Neural cell (in vitro differentiated cells): ENCODE results near the gene ADGRL4. TPM values are rescaled to one million over a fixed set of nuclear protein-coding genes. Genes with fewer than 3 reads are reported as not detected.
"Not testable (repeated sequence)": the region's sequence is repeated elsewhere in the genome, so short reads cannot be mapped to it uniquely, and the experiment has no call there.

ENCODE experiments used
- H2AFZ ChIP-seq: fragments of 200-600, 300-800 bp; sonication (generic), shearing (Covaris generic); 2 replicates; pipeline ENCODE4 v1.6.0; 2014; ENCODE audit warnings: low read depth, mild to moderate bottlenecking, antibody characterized with exemption, low read length, moderate library complexity
- H3F3A ChIP-seq: fragments of 200-600 bp; shearing (Covaris generic); 2 replicates; pipeline ENCODE4 v1.6.1; 2016; ENCODE audit warnings: mild to moderate bottlenecking, moderate library complexity, mixed read lengths, antibody characterized with exemption, low read length; ENCODE audit not compliant: insufficient read depth, poor library complexity, severe bottlenecking
- H3K27ac ChIP-seq: fragments of 200-600, 300-800 bp; sonication (generic), shearing (Covaris generic); 2 replicates; pipeline ENCODE4 v1.5.1; 2014; ENCODE audit warnings: mild to moderate bottlenecking, low read length, moderate library complexity
- H3K27me3 ChIP-seq: fragments of 300-800, 200-600 bp; sonication (generic), shearing (Covaris generic); 2 replicates; pipeline ENCODE4 v1.6.0; 2014; ENCODE audit warnings: mild to moderate bottlenecking, low read depth, low read length, moderate library complexity; ENCODE audit not compliant: insufficient read depth
- H3K36me3 ChIP-seq: fragments of 300-800, 200-600 bp; sonication (generic), shearing (Covaris generic); 2 replicates; pipeline ENCODE4 v1.5.1; 2014; ENCODE audit warnings: mild to moderate bottlenecking, antibody characterized with exemption, low read length, moderate library complexity; ENCODE audit not compliant: insufficient read depth
- H3K4me2 ChIP-seq: fragments of 300-800, 200-600 bp; sonication (generic), shearing (Covaris generic); 2 replicates; pipeline ENCODE4 v1.6.0; 2014; ENCODE audit warnings: mild to moderate bottlenecking, low read length
- H3K4me3 ChIP-seq: fragments of 300-800, 200-600 bp; sonication (generic), shearing (Covaris generic); 2 replicates; pipeline ENCODE4 v1.5.1; 2014; ENCODE audit warnings: mild to moderate bottlenecking, low read length, moderate library complexity
- H3K79me2 ChIP-seq: fragments of 200-600 bp; shearing (Covaris generic); replicated peaks from 2 replicates; pipeline ENCODE4 v1.6.0; 2014; ENCODE audit warnings: mild to moderate bottlenecking, low read length, moderate library complexity; ENCODE audit not compliant: insufficient read depth
- H3K9ac ChIP-seq: fragments of 300-800, 200-600 bp; sonication (generic), shearing (Covaris generic); 2 replicates; pipeline ENCODE4 v1.6.1; 2016; ENCODE audit warnings: mild to moderate bottlenecking, low read length, mixed read lengths
- H3K9me2 ChIP-seq: fragments of 200-600 bp; shearing (Covaris generic); 2 replicates; pipeline ENCODE4 v1.6.1; 2016; ENCODE audit warnings: mild to moderate bottlenecking, low read length, mixed read lengths; ENCODE audit not compliant: insufficient read depth
- H3K9me3 ChIP-seq: fragments of 200-600, 300-800 bp; sonication (generic), shearing (Covaris generic); 2 replicates; pipeline ENCODE4 v1.6.1; 2016; ENCODE audit warnings: mild to moderate bottlenecking, mixed run types, low read length, moderate library complexity, mixed read lengths
- H4K20me1 ChIP-seq: fragments of 200-600 bp; shearing (Covaris generic); 2 replicates; pipeline ENCODE4 v1.6.1; 2016; ENCODE audit warnings: mild to moderate bottlenecking, mixed run types; ENCODE audit not compliant: insufficient read depth
- EP300 ChIP-seq: fragments of 450-650 bp; conservative IDR thresholded peaks from 2 replicates; pipeline ENCODE4 v1.6.1; 2014; ENCODE audit warnings: antibody characterized with exemption, mild to moderate bottlenecking, moderate library complexity; ENCODE audit not compliant: poor library complexity, severe bottlenecking
- EZH2 ChIP-seq: fragments of 200-600, 300-800 bp; shearing (Covaris generic), sonication (generic); IDR thresholded peaks from 2 replicates; pipeline ENCODE4 v1.6.1; 2014; ENCODE audit warnings: antibody characterized with exemption, low read length, borderline replicate concordance, mild to moderate bottlenecking; ENCODE audit not compliant: insufficient read depth, poor library complexity, severe bottlenecking
- MXI1 ChIP-seq: fragments of 450-650 bp; conservative IDR thresholded peaks from 2 replicates; pipeline ENCODE4 v1.6.1; 2014; ENCODE audit warnings: antibody characterized with exemption, mild to moderate bottlenecking; ENCODE audit not compliant: poor library complexity, severe bottlenecking
- POLR2AphosphoS5 ChIP-seq: IDR thresholded peaks from 2 replicates; pipeline ENCODE4 v1.6.1; 2012
- RAD21 ChIP-seq: fragments of 450-650 bp; conservative IDR thresholded peaks from 2 replicates; pipeline ENCODE4 v1.6.1; 2014; ENCODE audit warnings: antibody characterized with exemption, mild to moderate bottlenecking, moderate library complexity
- SMC3 ChIP-seq: fragments of 450-650 bp; conservative IDR thresholded peaks from 2 replicates; pipeline ENCODE4 v1.6.1; 2014; ENCODE audit warnings: antibody characterized with exemption, mild to moderate bottlenecking, moderate library complexity; ENCODE audit not compliant: poor library complexity
- TAF1 ChIP-seq: IDR thresholded peaks from 2 replicates; pipeline ENCODE4 v1.6.1; 2012; ENCODE audit warnings: low read depth
- polyA plus RNA-seq: library from polyadenylated mRNA; depleted of rRNA; stranded (reverse); fragments of >200 nt; gene quantifications from 2 replicates; pipeline ENCODE4 v1.2.3, GENCODE V29; 2014
- TF ChIP-seq, protein P1 (sequence below): IDR thresholded peaks from 2 replicates; pipeline ENCODE4 v1.6.1; 2012; ENCODE audit warnings: borderline replicate concordance
- TF ChIP-seq, protein P2 (sequence below): fragments of 450-650 bp; IDR thresholded peaks from 2 replicates; pipeline ENCODE4 v1.5.1; 2014; ENCODE audit warnings: antibody characterized with exemption, mild to moderate bottlenecking, moderate library complexity; ENCODE audit not compliant: poor library complexity, severe bottlenecking

ADGRL4 gene
- polyA plus RNA-seq, 1 donor from 2014 or later, result 0.12 TPM

DNA sequence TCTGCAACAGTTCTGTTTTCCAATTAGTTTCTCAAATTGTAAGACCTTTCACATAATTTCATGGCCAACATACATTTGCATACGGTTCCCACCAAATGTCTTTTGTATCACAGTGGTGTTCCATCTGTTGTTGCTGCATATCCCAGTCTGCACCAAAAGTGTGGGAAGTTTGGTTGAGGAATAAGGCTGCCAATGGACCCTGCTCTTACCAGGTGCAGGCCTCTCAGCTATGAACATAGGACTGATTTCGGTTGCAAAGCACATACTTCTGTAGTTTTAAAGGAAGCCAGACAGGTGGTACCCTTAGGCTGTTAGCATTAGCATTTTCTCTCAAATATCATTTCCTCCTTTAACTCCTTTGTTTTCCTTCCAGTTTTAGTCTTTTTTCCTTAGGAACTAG, 33.8 kb downstream of the ADGRL4 start:
- Histone ChIP-seq H3K4me2 (no peak overlapping the region), H3K27me3 (no peaks in the 10 kb centered on the region), H3K36me3 (no peaks in the 10 kb centered on the region), H3K9me3 (no peaks in the 10 kb centered on the region), H3F3A (no peaks in the 10 kb centered on the region), H2AFZ (no peak overlapping the region), H3K9ac (no peak overlapping the region), H3K27ac (no peak overlapping the region), H4K20me1 (no peaks in the 10 kb centered on the region), H3K9me2 (no peaks in the 10 kb centered on the region), H3K4me3 (no peak overlapping the region), H3K79me2 (no peaks in the 10 kb centered on the region)
- TF ChIP-seq, protein P1, sequence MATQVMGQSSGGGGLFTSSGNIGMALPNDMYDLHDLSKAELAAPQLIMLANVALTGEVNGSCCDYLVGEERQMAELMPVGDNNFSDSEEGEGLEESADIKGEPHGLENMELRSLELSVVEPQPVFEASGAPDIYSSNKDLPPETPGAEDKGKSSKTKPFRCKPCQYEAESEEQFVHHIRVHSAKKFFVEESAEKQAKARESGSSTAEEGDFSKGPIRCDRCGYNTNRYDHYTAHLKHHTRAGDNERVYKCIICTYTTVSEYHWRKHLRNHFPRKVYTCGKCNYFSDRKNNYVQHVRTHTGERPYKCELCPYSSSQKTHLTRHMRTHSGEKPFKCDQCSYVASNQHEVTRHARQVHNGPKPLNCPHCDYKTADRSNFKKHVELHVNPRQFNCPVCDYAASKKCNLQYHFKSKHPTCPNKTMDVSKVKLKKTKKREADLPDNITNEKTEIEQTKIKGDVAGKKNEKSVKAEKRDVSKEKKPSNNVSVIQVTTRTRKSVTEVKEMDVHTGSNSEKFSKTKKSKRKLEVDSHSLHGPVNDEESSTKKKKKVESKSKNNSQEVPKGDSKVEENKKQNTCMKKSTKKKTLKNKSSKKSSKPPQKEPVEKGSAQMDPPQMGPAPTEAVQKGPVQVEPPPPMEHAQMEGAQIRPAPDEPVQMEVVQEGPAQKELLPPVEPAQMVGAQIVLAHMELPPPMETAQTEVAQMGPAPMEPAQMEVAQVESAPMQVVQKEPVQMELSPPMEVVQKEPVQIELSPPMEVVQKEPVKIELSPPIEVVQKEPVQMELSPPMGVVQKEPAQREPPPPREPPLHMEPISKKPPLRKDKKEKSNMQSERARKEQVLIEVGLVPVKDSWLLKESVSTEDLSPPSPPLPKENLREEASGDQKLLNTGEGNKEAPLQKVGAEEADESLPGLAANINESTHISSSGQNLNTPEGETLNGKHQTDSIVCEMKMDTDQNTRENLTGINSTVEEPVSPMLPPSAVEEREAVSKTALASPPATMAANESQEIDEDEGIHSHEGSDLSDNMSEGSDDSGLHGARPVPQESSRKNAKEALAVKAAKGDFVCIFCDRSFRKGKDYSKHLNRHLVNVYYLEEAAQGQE, result no peak
- TF ChIP-seq EZH2 (no peak), POLR2AphosphoS5 (no peak), EP300 (no peak), MXI1 (no peak), RAD21 (no peak), TAF1 (no peak), SMC3 (no peak)
- TF ChIP-seq, protein P2, sequence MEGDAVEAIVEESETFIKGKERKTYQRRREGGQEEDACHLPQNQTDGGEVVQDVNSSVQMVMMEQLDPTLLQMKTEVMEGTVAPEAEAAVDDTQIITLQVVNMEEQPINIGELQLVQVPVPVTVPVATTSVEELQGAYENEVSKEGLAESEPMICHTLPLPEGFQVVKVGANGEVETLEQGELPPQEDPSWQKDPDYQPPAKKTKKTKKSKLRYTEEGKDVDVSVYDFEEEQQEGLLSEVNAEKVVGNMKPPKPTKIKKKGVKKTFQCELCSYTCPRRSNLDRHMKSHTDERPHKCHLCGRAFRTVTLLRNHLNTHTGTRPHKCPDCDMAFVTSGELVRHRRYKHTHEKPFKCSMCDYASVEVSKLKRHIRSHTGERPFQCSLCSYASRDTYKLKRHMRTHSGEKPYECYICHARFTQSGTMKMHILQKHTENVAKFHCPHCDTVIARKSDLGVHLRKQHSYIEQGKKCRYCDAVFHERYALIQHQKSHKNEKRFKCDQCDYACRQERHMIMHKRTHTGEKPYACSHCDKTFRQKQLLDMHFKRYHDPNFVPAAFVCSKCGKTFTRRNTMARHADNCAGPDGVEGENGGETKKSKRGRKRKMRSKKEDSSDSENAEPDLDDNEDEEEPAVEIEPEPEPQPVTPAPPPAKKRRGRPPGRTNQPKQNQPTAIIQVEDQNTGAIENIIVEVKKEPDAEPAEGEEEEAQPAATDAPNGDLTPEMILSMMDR, result no peak

DNA sequence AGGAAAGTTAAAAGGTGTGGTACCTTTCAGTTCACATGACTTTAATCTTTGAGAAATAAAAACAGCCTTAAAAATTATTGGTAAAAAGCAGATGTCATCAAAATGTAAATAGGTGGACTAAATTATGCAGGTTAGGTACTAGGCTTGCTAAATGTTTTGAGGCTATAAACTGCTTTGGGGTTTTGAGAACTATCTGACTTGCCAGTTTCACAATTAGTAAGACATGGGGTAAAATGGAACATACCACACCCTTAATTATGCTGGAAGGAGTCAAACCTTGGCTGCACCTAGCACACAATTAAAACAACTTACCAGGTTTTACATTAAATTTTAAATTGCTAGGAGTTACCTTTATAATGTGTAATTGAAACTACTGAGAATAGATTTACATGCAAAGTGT, 39.4 kb downstream of the ADGRL4 start:
- H3K9ac ChIP-seq, H3K36me3 ChIP-seq, H3K79me2 ChIP-seq, H3K27ac ChIP-seq, H3K27me3 ChIP-seq, H4K20me1 ChIP-seq, H3K9me3 ChIP-seq, H3K9me2 ChIP-seq, H2AFZ ChIP-seq, H3K4me2 ChIP-seq, H3F3A ChIP-seq, H3K4me3 ChIP-seq: not testable (repeated sequence)

DNA sequence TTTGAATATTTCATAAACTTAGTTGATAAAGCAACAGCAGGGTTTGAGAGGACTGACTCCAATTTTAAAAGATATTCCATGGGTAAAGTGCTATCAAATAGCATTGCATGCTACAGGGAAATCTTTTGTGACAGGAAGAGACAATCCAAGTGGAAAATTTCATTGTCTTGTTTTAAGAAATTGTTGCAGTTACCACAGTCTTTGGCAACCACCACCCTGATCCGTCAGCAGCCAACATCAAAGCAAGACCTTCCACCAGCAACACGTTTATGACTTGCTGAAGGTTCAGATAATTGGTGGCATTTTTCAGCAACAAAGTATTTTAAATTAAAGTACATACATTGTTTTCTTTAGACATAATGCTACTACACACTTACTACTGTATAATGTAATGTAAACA, 47.8 kb downstream of the ADGRL4 start:
- no peaks in the 10 kb centered on the region for H3K9me3 ChIP-seq
- H3K79me2 ChIP-seq, result no peaks in the 10 kb centered on the region
- H3K27ac ChIP-seq, result no peak overlapping the region
- TF ChIP-seq, protein P1, result no peak
- no peak for TF ChIP-seq TAF1
- TF ChIP-seq, protein P2, result no peak
- TF ChIP-seq POLR2AphosphoS5, result no peak
- TF ChIP-seq SMC3, result no peak
- TF ChIP-seq EZH2, result no peak
- TF ChIP-seq EP300, result no peak
- TF ChIP-seq RAD21, result no peak
- TF ChIP-seq MXI1, result no peak
- H3K27me3 ChIP-seq, result no peaks in the 10 kb centered on the region
- no peak overlapping the region for H3K4me2 ChIP-seq
- no peaks in the 10 kb centered on the region for H3K9me2 ChIP-seq
- H2AFZ ChIP-seq, result no peak overlapping the region
- no peaks in the 10 kb centered on the region for H3K36me3 ChIP-seq
- H3F3A ChIP-seq, result no peaks in the 10 kb centered on the region
- H4K20me1 ChIP-seq, result no peaks in the 10 kb centered on the region
- H3K4me3 ChIP-seq, result no peak overlapping the region
- H3K9ac ChIP-seq, result no peak overlapping the region
